ENCODE measurements around the gene CTTN. TPM values are rescaled to one million over a fixed set of nuclear protein-coding genes. Genes with fewer than 3 reads are reported as not detected.

The CTTN gene
- total and polyA plus RNA-seq, 9 of the 15 experiments (the other 6 are each of a cell fraction or from before 2014, with no cell fraction given) = 9.9 to 158 (median 99.7) TPM

GRCh38 chr11:70420008-70420464 is 21.7 kb downstream of the CTTN start (continued):
- 0 out of 4 replicates have a peak, but pooled peaks of 1 of the 2 experiments have one; percentile 15 for TF ChIP-seq UBTF (IDR thresholded peaks at IDR 0.05; ENCODE audit: borderline replicate concordance in 1 of 2, low read depth in 2 of 2, low read length in 2 of 2)
- TF ChIP-seq ZNF431 (CRISPR knock-in tag; IDR thresholded peaks at IDR 0.05) = no peak
- peak; percentile 38; the same call in 1 of the 2 replicates for TF ChIP-seq CREB3L1 (IDR thresholded peaks at IDR 0.05; ENCODE audit: borderline replicate concordance, low read depth)
- no peak for TF ChIP-seq HEY1 (CRISPR knock-in tag; IDR thresholded peaks at IDR 0.05; ENCODE audit: borderline replicate concordance)
- TF ChIP-seq, protein P1, sequence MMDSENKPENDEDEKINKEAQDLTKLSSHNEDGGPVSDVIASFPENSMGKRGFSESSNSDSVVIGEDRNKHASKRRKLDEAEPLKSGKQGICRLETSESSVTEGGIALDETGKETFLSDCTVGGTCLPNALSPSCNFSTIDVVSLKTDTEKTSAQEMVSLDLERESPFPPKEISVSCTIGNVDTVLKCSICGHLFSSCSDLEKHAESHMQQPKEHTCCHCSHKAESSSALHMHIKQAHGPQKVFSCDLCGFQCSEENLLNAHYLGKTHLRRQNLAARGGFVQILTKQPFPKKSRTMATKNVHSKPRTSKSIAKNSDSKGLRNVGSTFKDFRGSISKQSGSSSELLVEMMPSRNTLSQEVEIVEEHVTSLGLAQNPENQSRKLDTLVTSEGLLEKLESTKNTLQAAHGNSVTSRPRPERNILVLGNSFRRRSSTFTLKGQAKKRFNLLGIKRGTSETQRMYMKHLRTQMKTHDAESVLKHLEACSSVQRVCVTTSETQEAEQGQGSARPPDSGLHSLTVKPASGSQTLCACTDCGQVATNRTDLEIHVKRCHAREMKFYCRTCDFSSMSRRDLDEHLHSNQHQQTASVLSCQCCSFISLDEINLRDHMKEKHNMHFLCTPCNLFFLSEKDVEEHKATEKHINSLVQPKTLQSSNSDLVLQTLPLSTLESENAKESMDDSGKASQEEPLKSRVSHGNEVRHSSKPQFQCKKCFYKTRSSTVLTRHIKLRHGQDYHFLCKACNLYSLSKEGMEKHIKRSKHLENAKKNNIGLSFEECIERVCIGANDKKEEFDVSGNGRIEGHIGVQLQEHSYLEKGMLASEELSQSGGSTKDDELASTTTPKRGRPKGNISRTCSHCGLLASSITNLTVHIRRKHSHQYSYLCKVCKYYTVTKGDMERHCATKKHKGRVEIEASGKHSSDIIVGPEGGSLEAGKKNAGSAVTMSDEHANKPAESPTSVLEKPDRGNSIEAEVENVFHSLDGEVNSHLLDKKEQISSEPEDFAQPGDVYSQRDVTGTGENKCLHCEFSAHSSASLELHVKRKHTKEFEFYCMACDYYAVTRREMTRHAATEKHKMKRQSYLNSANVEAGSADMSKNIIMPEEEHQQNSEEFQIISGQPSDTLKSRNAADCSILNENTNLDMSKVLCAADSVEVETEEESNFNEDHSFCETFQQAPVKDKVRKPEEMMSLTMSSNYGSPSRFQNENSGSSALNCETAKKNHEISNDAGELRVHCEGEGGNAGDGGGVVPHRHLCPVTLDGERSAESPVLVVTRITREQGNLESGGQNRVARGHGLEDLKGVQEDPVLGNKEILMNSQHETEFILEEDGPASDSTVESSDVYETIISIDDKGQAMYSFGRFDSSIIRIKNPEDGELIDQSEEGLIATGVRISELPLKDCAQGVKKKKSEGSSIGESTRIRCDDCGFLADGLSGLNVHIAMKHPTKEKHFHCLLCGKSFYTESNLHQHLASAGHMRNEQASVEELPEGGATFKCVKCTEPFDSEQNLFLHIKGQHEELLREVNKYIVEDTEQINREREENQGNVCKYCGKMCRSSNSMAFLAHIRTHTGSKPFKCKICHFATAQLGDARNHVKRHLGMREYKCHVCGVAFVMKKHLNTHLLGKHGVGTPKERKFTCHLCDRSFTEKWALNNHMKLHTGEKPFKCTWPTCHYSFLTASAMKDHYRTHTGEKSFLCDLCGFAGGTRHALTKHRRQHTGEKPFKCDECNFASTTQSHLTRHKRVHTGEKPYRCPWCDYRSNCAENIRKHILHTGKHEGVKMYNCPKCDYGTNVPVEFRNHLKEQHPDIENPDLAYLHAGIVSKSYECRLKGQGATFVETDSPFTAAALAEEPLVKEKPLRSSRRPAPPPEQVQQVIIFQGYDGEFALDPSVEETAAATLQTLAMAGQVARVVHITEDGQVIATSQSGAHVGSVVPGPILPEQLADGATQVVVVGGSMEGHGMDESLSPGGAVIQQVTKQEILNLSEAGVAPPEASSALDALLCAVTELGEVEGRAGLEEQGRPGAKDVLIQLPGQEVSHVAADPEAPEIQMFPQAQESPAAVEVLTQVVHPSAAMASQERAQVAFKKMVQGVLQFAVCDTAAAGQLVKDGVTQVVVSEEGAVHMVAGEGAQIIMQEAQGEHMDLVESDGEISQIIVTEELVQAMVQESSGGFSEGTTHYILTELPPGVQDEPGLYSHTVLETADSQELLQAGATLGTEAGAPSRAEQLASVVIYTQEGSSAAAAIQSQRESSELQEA (IDR thresholded peaks at IDR 0.05; ENCODE audit: low read depth) = no peak
- 0 out of 2 replicates have a peak, but pooled peaks have one; percentile 29 for TF ChIP-seq ZBTB33 (CRISPR knock-in tag; IDR thresholded peaks at IDR 0.05)
- no peak for TF ChIP-seq HINFP (tag; conservative IDR thresholded peaks at IDR 0.05; ENCODE audit: low read depth)
- TF ChIP-seq ZNF766 (CRISPR knock-in tag; conservative IDR thresholded peaks at IDR 0.05) = peak; percentile 82
- TF ChIP-seq POLR2H (tag; IDR thresholded peaks at IDR 0.05; ENCODE audit: low read depth) = 0 out of 2 replicates have a peak, but pooled peaks have one; percentile 32
- no peak for TF ChIP-seq NFRKB (IDR thresholded peaks at IDR 0.05; ENCODE audit: low read depth)
- peak; percentile 92 for TF ChIP-seq L3MBTL2 (IDR thresholded peaks at IDR 0.05)

Data from K562 (cell line).